ENCODE data around the gene IL17C. TPM values are rescaled to one million over a fixed set of nuclear protein-coding genes. Genes with fewer than 3 reads are reported as not detected.

The IL17C gene
- total RNA-seq, 1 donor from 2014 or later, result not detected

Other genes starting within 250 kb of the IL17C start
- gene ZFPM1, start 185.3 kb upstream of the IL17C start, total RNA-seq, result 3.9 TPM
- 46.9 TPM for gene ZC3H18, start 68.2 kb upstream of the IL17C start, total RNA-seq
- gene CYBA, start 12.5 kb downstream of the IL17C start, total RNA-seq, result 87.4 TPM
- 64.4 TPM for gene MVD, start 24.5 kb downstream of the IL17C start, total RNA-seq
- 0.53 TPM for gene SNAI3, start 47.9 kb downstream of the IL17C start, total RNA-seq
- gene RNF166, start 67.8 kb downstream of the IL17C start, total RNA-seq, result 28.6 TPM
- gene CTU2, start 67.9 kb downstream of the IL17C start, total RNA-seq, result 20.6 TPM
- gene PIEZO1, start 146.6 kb downstream of the IL17C start, total RNA-seq, result 111 TPM
- 0.76 TPM for gene CDT1, start 165.2 kb downstream of the IL17C start, total RNA-seq
- gene APRT, start 173.4 kb downstream of the IL17C start, total RNA-seq, result 46.0 TPM
- gene GALNS, start 218.4 kb downstream of the IL17C start, total RNA-seq, result 41.1 TPM
- gene TRAPPC2L, start 218.6 kb downstream of the IL17C start, total RNA-seq, result 41.2 TPM
- not detected for gene PABPN1L, start 228.1 kb downstream of the IL17C start, total RNA-seq